Hepatocyte (in vitro differentiated cells): ENCODE measurements around the gene GRPR. TPM values are rescaled to one million over a fixed set of nuclear protein-coding genes. Genes with fewer than 3 reads are reported as not detected.
"Not testable (repeated sequence)": the region's sequence is repeated elsewhere in the genome, so short reads cannot be mapped to it uniquely, and the experiment has no call there.

Source experiments
- DNase-seq: peaks from one replicate; pipeline ENCODE4 v3.0.0-alpha.2; 2016; ENCODE audit warnings: low spot score
- H2AFZ ChIP-seq: fragments of 200-600 bp; sonication (generic); 2 replicates; pipeline ENCODE4 v1.6.0; 2016; ENCODE audit warnings: antibody characterized with exemption, mild to moderate bottlenecking
- H3K27ac ChIP-seq: fragments of 200-600 bp; sonication (generic); 2 replicates; pipeline ENCODE4 v1.5.1; 2016; ENCODE audit warnings: mild to moderate bottlenecking
- H3K27me3 ChIP-seq: fragments of 200-600 bp; sonication (generic); 2 replicates; pipeline ENCODE4 v1.6.1; 2016
- H3K36me3 ChIP-seq: fragments of 200-600 bp; sonication (generic); replicated peaks from 2 replicates; pipeline ENCODE4 v1.5.1; 2016; ENCODE audit warnings: low read depth; ENCODE audit not compliant: insufficient read depth
- H3K4me1 ChIP-seq: fragments of 200-600 bp; sonication (generic); 2 replicates; pipeline ENCODE4 v1.5.1; 2016; ENCODE audit warnings: mild to moderate bottlenecking, moderate library complexity; ENCODE audit not compliant: insufficient read depth
- H3K4me2 ChIP-seq: fragments of 200-600 bp; sonication (generic); 2 replicates; pipeline ENCODE4 v1.6.0; 2016
- H3K4me3 ChIP-seq: fragments of 200-600 bp; sonication (generic); 2 replicates; pipeline ENCODE4 v1.5.1; 2016; ENCODE audit warnings: mild to moderate bottlenecking
- H3K79me2 ChIP-seq: fragments of 200-600 bp; sonication (generic); 2 replicates; pipeline ENCODE4 v1.6.0; 2017; ENCODE audit warnings: mild to moderate bottlenecking
- H3K9me2 ChIP-seq: fragments of 200-600 bp; sonication (generic); replicated peaks from 2 replicates; pipeline ENCODE4 v1.6.0; 2017; ENCODE audit warnings: mild to moderate bottlenecking; ENCODE audit not compliant: insufficient read depth
- H3K9me3 ChIP-seq: fragments of 200-600 bp; sonication (generic); 2 replicates; pipeline ENCODE4 v1.5.1; 2016; ENCODE audit warnings: low read depth, mild to moderate bottlenecking
- H4K20me1 ChIP-seq: fragments of 200-600 bp; sonication (generic); 2 replicates; pipeline ENCODE4 v1.6.0; 2016; ENCODE audit warnings: mild to moderate bottlenecking; ENCODE audit not compliant: insufficient read depth, poor library complexity, severe bottlenecking
- CTCF ChIP-seq: fragments of 200-600 bp; sonication (generic); IDR thresholded peaks from 2 replicates; pipeline ENCODE4 v1.5.1; 2016; ENCODE audit warnings: antibody characterized with exemption, mild to moderate bottlenecking; ENCODE audit not compliant: poor library complexity
- EZH2 ChIP-seq: fragments of 200-600 bp; sonication (generic); IDR thresholded peaks from 2 replicates; pipeline ENCODE4 v1.6.1; 2016; ENCODE audit warnings: antibody characterized with exemption, mild to moderate bottlenecking, borderline replicate concordance
- EZH2phosphoT487 ChIP-seq: fragments of 200-600 bp; sonication (generic); IDR thresholded peaks from one replicate; pipeline ENCODE4 v1.6.1; 2018; ENCODE audit warnings: antibody characterized with exemption, mild to moderate bottlenecking, low read depth, moderate library complexity; ENCODE audit not compliant: unreplicated experiment, severe bottlenecking
- WGBS: methylation state at CpG from one replicate; pipeline ENCODE4 v1.1.6; 2016; ENCODE audit warnings: low lambda C conversion rate; ENCODE audit errors: missing lambda C conversion rate; 5-methylcytosine and 5-hydroxymethylcytosine counted together
- polyA plus RNA-seq: library from polyadenylated mRNA; unstranded; fragments of >200 nt; fragmentation: Nextera tagmentation; extraction: Ambion mirVana; gene quantifications from 2 replicates; pipeline ENCODE4 v1.2.1, GENCODE V29; 2016
- total RNA-seq: library from RNA; depleted of rRNA; stranded (reverse); fragments of >200 nt; gene quantifications from 2 replicates; pipeline ENCODE4 v1.2.3, GENCODE V29; 2014

Gene GRPR
- total and polyA plus RNA-seq, 2 experiments from 2014 or later, result 3.7 to 3.8 TPM

DNA sequence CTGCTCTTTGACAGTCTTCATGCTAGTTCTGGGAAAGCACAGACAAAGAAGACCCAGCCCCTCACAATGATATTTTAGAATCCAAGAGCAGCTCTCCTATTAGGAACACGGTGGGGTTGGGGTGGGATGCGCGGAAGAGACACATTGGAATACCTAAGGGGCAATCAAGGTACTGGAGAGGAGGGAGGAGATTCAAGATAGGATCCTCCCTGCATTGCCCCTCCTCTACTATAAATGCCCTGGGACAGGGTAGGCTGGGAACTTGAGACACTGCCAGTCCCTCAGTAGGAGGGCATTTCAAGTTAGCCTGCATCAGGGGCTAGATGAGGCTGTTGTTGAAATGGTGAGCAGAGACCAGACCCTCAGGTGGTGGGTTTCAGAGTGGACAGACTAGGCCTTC, 49.0 kb downstream of the GRPR start:
- Histone ChIP-seq H4K20me1 (no peaks in the 10 kb centered on the region), H3K9me2 (no peaks in the 10 kb centered on the region), H3K36me3 (no peaks in the 10 kb centered on the region), H3K4me3 (no peak overlapping the region), H3K27me3 (no peaks in the 10 kb centered on the region), H2AFZ (no peak overlapping the region), H3K9me3 (no peaks in the 10 kb centered on the region), H3K4me2 (no peak overlapping the region), H3K4me1 (no peaks in the 10 kb centered on the region), H3K79me2 (no peaks in the 10 kb centered on the region), H3K27ac (no peak overlapping the region)
- WGBS, result 100% methylated on average over 3 of the region's 3 CpGs
- no peak for DNase-seq
- no peak for TF ChIP-seq CTCF
- TF ChIP-seq EZH2, result no peak
- no peak for TF ChIP-seq EZH2phosphoT487

DNA sequence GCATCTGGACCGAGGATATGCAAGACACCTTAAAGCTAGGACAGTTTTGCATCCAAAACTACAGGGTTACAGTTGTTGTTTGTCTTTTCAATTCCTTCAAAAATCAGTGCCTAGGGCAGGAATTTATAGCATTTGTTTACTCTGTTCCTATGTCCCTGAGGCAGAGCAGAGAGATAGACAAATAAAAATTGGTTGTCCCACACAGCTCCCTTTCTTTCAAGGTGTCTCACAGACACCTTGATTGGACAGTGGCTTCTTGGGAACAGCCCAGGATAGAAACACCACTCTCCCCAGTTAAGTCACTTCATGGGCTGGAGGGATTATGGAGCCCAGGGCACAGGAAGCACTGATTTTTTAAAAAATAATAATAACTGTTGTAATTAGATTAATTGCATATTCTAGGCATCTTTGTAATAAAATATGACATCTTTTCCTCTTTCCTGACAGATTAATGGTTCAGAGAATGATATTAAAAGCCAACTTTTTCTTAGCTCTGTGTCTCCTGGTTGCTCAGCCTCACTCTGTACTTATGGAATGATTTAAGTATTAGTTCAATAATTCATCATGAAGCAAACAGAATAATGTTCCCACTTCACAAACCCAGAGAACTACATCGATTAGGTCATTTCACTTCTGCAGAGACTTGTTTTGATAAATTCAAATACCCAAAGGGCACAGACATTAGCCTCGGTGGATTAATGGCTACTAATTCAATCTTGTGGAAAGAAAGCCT, 52.1 kb downstream of the GRPR start:
- Histone ChIP-seq H3K27ac (no peak overlapping the region), H3K9me2 (no peaks in the 10 kb centered on the region), H3K9me3 (no peaks in the 10 kb centered on the region), H3K79me2 (no peaks in the 10 kb centered on the region), H3K27me3 (no peaks in the 10 kb centered on the region), H4K20me1 (no peaks in the 10 kb centered on the region), H3K36me3 (no peaks in the 10 kb centered on the region), H3K4me2 (no peak overlapping the region), H3K4me3 (no peak overlapping the region), H2AFZ (no peak overlapping the region), H3K4me1 (no peaks in the 10 kb centered on the region)
- TF ChIP-seq CTCF, result no peak
- TF ChIP-seq EZH2phosphoT487, result no peak
- TF ChIP-seq EZH2, result no peak
- DNase-seq, result no peak
- WGBS, result 57% methylated on average over 3 of the region's 3 CpGs

GRCh38 chrX:16177260-16177659, 53.9 kb downstream of the GRPR start:
- H2AFZ ChIP-seq, result no peak overlapping the region
- WGBS, result 45% methylated on average over 2 of the region's 2 CpGs
- no peaks in the 10 kb centered on the region for H4K20me1 ChIP-seq
- no peak for DNase-seq
- no peak overlapping the region for H3K4me3 ChIP-seq
- H3K27ac ChIP-seq, result no peak overlapping the region
- no peaks in the 10 kb centered on the region for H3K9me3 ChIP-seq
- no peaks in the 10 kb centered on the region for H3K79me2 ChIP-seq
- TF ChIP-seq CTCF (no peak), EZH2 (no peak), EZH2phosphoT487 (no peak)
- H3K9me2 ChIP-seq, result no peaks in the 10 kb centered on the region
- no peak overlapping the region for H3K4me2 ChIP-seq
- no peaks in the 10 kb centered on the region for H3K27me3 ChIP-seq
- H3K4me1 ChIP-seq, result no peaks in the 10 kb centered on the region
- H3K36me3 ChIP-seq, result no peaks in the 10 kb centered on the region

- not testable (repeated sequence) for H3K4me3 ChIP-seq, DNase-seq, H3K36me3 ChIP-seq, H4K20me1 ChIP-seq, H3K9me3 ChIP-seq, H3K27ac ChIP-seq, H3K79me2 ChIP-seq, H3K27me3 ChIP-seq, H3K9me2 ChIP-seq, H2AFZ ChIP-seq
- Histone ChIP-seq H3K4me2 (peak overlapping the region; percentile 56), H3K4me1 (peaks cover 12% of the 10 kb centered on the region)
- 52% methylated on average over 10 of the region's 10 CpGs for WGBS
Measured at GRCh38 chrX:16183843-16184242, 60.5 kb downstream of the GRPR start.
